OCI-M1 (cell line): ENCODE results near the gene RABAC1.

ENCODE experiments used
- DNase-seq: peaks from one replicate; lab custom pipeline; 2025; lab: John Stamatoyannopoulos, UW

The RABAC1 gene

GRCh38 chr19:41988947-41989346 lies 29.8 kb upstream of the RABAC1 start:
- DNase-seq, result no peak

DNA sequence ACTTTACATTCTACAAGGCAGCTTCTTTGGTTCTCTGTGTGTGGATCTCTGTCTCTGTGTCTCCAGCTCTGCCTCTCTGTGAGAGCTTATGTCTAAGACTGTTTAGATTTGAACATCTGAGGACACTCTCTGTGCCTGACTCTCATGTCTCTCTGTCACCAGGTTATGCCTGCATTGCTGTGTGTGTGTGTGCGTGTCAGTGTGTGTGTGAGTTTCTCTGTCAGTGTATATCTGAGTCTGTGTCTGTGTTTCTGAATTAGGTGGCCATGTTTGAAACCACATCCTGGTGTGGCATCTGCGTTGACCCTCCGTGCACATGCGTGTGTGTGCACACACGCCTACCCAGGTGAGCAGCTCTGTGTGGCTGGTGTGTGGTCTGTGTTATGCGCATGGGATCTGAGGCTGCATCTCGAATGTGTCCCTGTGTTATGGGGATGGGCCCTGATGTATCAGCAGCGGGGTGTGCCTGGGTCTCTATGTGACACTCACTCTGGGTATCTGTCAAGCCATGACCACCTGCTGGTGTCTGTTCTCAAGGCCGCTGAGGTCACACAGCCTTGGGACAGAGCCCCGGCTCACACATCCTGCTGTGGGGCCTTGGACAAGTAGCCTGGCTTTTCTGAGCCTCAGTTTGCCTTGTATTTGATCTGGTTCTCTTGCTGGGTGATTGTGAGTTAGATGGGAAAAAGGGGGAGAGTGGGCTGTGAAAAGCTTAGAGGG lies 28.2 kb upstream of the RABAC1 start:
- DNase-seq, result no peak

DNA sequence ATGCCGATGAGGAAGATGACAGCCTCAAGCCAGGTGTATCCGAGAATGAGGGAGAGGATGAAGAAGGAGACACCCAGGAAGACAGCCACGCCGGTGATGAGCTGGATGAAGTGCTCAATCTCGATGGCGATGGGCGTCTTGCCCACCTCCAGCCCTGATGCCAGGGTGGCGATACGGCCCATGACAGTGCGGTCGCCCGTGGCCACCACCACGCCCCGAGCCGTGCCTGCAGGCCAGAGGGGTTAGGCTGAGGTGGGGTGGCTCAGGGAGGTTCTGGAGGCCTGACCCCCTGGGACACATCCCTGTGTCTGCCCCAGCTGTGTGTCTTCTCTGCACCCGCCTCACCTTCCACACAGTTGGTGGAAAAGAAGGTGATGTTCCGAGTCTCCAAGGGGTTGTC lies 25.8 kb upstream of the RABAC1 start:
- no peak for DNase-seq

DNA sequence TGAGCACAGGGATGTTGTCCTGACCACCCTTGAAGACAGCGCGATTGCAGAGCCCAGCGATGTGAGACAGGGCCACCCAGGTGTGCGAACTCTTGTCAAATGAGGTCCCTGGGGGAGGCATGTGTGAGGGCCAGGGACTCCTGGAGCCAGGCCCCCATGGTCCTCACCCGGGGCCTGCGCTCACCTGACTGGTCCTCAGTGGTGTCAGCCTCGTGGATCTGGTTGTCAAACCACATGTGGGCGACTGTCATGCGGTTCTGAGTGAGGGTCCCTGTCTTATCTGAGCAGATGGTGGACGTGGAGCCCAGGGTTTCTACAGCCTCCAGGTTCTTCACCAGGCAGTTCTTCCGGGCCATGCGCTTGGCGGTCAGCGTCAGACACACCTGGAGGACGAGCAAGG lies 22.6 kb upstream of the RABAC1 start:
- no peak for DNase-seq

- no peak for DNase-seq
Observed at GRCh38 chr19:41978470-41978869, 19.3 kb upstream of the RABAC1 start.

DNA sequence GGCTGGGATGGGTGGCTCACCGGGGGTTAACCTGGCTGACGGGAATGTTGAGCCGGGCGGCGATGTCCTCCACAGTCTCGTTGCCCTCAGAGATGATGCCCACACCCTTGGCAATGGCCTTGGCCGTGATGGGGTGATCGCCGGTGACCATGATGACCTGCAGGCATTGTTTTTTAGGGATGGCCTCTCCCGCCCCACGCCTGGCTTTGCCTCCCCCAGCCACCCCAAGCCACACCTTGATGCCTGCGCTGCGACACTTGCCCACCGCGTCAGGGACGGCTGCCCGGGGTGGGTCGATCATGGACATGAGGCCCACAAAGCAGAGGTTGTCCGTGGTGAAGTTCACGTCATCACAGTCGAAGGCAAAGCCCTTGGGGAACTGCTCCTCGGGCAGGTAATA lies 18.8 kb upstream of the RABAC1 start:
- no peak for DNase-seq

GRCh38 chr19:41974652-41975051 lies 15.5 kb upstream of the RABAC1 start:
- no peak for DNase-seq

DNA sequence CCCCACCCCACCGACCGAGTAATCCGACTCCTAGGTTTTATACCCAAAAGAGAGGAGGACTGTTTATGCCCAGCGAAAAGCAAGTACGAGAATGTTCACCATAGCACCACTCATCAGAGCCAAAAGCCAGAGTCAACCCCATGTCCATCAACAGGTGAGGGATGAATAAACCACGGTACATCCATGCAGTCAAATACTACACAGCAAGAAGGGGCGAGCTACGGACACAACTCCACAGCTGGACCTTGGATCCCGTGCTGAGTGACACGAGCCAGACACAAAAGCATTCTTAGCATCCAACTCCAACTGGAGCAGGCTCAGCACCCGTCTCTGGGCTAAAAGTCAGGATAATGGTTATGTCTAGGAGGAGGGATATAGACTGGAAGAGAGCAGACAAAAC lies 12.2 kb upstream of the RABAC1 start:
- no peak for DNase-seq

GRCh38 chr19:41969772-41970458 lies 10.8 kb upstream of the RABAC1 start:
- no peak for DNase-seq

- no peak for DNase-seq
Observed at GRCh38 chr19:41968751-41969595, 9.9 kb upstream of the RABAC1 start.

DNA sequence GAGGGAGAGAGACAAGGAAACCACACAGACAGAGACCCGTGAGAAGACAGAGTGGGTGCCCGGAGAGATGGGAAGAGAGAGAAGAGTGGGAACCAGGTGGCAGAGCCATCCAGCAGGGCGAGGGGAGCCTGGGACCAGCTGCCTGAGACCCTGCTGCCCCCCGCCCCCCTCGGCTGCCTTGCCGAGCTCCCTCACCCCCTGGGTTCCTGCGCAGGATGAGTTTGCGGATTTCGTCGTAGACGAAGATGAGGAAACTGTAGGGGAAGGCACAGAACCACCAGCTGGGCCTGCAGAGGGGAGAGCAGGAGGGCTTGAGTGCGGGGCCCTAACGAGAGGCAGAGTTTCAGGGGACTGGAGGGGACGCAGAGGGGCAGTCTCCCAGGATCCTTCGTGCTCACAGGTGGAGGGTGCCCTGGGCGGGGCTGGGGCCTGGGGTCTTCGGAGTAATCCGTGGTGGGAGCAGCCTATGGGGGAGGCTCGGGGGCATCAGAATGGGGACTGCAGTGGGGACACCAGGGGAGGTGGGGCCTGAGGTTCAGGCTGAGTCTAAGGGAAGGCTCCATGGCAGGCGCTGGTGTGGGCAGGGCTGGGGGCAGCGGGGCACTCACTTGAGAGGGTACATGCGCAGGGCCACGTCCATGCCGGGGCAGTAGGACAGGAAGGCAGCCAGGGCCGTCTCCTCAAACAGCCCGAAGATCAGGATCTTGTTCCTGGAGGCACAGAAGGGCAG lies 8.1 kb upstream of the RABAC1 start:
- DNase-seq, result peak; percentile 30

DNA sequence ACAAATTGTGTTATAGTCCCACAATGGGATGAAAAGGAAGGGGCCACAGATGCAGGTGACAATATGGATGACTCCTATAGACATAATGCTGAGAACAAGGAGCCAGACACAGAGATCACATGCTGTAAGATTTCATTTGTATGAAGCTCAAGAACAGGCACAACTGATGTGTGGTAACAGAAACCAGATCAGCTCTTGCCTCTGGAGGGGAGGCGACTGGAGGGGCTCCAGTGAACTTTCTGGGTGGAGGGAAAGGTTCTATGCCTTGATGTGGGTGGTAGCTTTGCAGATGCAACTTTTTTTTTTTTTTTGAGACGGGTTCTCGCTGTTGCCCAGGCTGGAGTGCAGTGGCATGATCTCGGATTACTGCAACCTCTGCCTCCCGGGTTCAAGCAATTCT lies 6.0 kb upstream of the RABAC1 start:
- no peak for DNase-seq

GRCh38 chr19:41960973-41961372 lies 1.9 kb upstream of the RABAC1 start:
- peak; percentile 62 for DNase-seq

DNA sequence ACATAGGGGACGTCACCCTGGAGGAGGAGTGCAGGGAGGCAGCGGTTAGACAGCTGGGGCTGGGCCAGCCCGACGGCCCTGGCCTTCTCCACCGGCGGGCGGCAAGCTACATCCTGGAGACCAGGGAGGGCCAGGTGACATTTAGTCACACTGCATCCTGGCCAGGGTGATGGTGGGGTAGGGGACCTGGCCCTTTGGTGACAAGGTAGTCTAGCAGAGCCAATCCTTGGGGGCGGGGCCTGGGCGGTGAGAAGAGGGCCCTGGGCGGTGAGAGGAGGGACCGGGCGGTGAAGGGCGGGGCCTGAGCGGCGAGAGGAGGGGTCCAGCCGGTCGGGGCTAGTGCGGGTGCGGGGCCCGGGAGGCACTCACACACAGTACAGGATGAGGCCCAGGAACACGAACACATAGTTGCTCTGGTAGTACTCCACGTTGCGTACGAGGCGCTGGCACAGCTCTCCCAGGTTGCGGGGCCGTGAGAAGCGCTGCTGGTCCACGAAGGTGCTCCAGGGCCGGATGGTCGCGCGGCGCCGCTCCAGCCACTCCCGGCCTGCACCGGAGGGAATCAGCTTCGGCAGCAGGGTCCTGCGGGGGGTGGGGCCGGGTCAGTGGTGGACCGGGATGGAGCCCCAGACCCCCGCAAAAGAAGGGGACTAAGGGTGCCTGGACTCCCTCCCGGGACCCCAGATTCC lies 610 bp downstream of the RABAC1 start:
- DNase-seq, result peak; percentile 85

DNA sequence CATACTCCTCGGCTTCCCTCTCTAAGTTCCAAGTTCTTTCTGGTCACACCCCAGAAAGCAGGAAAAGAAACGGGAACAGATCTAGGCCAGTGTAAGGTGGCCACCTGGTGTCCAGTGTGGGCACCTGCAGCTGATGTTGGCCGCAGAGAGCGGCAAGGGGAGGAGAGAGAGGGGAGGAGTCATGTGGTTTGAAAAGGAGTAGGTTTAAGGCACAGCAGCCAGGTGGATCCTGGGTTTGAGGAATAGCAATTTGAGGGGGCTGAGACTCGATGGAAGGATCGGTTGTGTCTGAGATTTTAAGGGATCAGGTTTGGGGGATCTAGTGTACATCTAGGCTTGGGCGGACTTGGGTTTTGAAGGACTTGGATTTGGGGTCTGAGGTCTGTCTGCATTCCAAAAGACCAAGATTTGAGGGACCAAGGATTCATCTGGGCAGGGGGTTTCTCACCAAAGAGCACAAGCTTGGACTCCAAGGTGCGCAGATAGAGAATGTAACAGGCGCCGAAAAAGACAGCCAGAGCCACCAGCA lies 1.2 kb downstream of the RABAC1 start:
- peak; percentile 93 for DNase-seq

GRCh38 chr19:41957161-41957837 lies 1.8 kb downstream of the RABAC1 start:
- no peak for DNase-seq

- no peak for DNase-seq
Observed at GRCh38 chr19:41956621-41957020, 2.5 kb downstream of the RABAC1 start.

DNA sequence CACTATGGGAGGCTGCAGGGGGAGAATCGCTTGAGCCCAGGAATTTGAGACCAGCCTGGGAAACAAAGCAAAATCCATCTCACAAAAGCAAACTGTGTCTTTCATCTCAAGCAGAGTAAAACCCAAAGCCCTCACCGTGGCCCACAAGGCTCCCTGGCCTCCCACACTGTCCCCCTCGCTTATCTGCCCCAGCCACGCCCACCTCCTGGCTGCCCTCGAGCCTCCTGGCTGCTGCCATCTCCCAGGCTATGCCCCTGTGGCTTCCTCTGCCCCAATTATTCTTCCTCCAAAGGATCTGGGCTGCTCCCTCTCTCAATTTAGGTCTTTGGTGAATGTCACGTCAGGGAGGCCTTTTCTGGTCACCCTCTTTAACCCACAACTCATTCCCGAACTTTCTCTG lies 3.6 kb downstream of the RABAC1 start:
- peak; percentile 43 for DNase-seq

DNA sequence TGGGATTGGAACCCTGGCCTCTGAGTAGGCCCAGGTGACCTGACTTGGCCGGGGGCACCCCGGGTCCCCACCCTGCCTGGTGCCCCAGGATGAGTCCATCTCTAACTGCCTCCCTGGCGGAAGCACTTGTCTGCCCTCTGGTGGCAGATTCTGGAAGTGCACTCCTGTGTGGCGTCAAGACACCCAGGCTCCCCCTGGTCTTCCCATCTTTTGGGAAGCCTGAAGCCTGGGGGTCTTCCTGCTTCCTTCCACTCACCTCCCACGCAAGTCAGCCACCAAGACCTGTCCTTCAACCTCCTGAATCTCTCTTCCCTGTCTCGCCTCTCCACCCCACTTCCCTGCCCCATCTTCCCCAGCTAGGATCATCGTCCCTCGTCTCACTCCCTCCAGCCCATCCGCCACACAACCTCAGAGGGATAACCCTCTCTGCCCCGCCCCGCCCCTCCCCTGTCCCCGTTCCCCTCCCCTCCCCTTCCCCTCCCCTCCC lies 7.4 kb downstream of the RABAC1 start:
- peak; percentile 91 for DNase-seq

DNA sequence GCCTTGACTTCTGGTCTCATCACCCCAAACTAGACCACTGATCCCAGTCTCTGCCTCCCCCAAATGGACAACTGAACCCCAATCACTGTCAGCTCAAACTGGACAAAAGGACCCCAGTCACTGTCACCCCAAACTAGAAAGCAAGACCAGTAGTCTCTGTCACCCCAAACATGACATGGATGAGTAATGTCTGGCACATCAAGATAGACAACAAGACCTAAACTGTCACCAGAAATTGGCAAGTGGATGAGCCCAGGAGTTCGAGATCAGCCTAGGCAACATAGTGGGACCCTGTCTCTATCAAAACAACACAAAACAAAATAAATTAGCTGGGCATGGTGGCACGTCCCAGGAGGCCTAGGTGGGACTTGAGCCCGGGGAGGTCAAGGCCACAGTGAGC lies 12.0 kb downstream of the RABAC1 start:
- DNase-seq, result no peak
